RWPE2 (cell line): ENCODE data around the gene RXFP2.
A peak's percentile ranks its signal among the peaks of the same experiment; 100 is the strongest.

Source experiments
- ATAC-seq: fragments of 200-7000 bp; cut with Tn5 transposase; 3 replicates; pipeline ENCODE4 v1.9.1; 2021; ENCODE audit warnings: low read depth
- DNase-seq: peaks from one replicate; pipeline ENCODE4 v3.0.0-alpha.2; 2020; ENCODE audit warnings: low spot score
- H3K27ac ChIP-seq: fragments of 450-650 bp; 2 replicates; pipeline ENCODE4 v1.5.1; 2017; ENCODE audit warnings: mild to moderate bottlenecking; ENCODE audit not compliant: poor library complexity, severe bottlenecking
- H3K27me3 ChIP-seq: fragments of 250-450 bp; sonication (Bioruptor Pico); 2 replicates; pipeline ENCODE4 v1.5.1; 2021; ENCODE audit warnings: mild to moderate bottlenecking, moderate library complexity; ENCODE audit not compliant: insufficient read depth, poor library complexity, severe bottlenecking
- H3K36me3 ChIP-seq: fragments of 250-450 bp; sonication (Bioruptor Pico); 2 replicates; pipeline ENCODE4 v1.5.1; 2020; ENCODE audit warnings: low read depth, mild to moderate bottlenecking, moderate library complexity
- H3K4me1 ChIP-seq: fragments of 250-450 bp; sonication (Bioruptor Pico); 2 replicates; pipeline ENCODE4 v1.5.1; 2021; ENCODE audit warnings: mild to moderate bottlenecking, moderate library complexity; ENCODE audit not compliant: insufficient read depth, poor library complexity, severe bottlenecking
- H3K4me3 ChIP-seq: fragments of 250-450 bp; sonication (Bioruptor Pico); 2 replicates; pipeline ENCODE4 v1.5.1; 2021; ENCODE audit warnings: mild to moderate bottlenecking, moderate library complexity; ENCODE audit not compliant: severe bottlenecking
- H3K9me3 ChIP-seq: fragments of 250-450 bp; sonication (Bioruptor Pico); 2 replicates; pipeline ENCODE4 v1.5.1; 2021; ENCODE audit warnings: mild to moderate bottlenecking, moderate library complexity; ENCODE audit not compliant: severe bottlenecking
- CTCF ChIP-seq: fragments of 450-650 bp; IDR thresholded peaks from one replicate; pipeline ENCODE4 v1.5.1; 2017; ENCODE audit warnings: mild to moderate bottlenecking, moderate library complexity; ENCODE audit not compliant: poor library complexity, severe bottlenecking

RXFP2 gene

GRCh38 chr13:31846182-31846938, 107.0 kb downstream of the RXFP2 start:
- peaks cover 2% of the 10 kb centered on the region for H3K27me3 ChIP-seq
- ATAC-seq (peak; percentile 94), DNase-seq (peak; percentile 76)
- peak overlapping the region; percentile 51 for H3K4me3 ChIP-seq
- H3K27ac ChIP-seq, result no peak overlapping the region
- TF ChIP-seq CTCF, result no peak
- H3K4me1 ChIP-seq, result no peaks in the 10 kb centered on the region
- H3K36me3 ChIP-seq, result no peaks in the 10 kb centered on the region
- no peaks in the 10 kb centered on the region for H3K9me3 ChIP-seq

DNA sequence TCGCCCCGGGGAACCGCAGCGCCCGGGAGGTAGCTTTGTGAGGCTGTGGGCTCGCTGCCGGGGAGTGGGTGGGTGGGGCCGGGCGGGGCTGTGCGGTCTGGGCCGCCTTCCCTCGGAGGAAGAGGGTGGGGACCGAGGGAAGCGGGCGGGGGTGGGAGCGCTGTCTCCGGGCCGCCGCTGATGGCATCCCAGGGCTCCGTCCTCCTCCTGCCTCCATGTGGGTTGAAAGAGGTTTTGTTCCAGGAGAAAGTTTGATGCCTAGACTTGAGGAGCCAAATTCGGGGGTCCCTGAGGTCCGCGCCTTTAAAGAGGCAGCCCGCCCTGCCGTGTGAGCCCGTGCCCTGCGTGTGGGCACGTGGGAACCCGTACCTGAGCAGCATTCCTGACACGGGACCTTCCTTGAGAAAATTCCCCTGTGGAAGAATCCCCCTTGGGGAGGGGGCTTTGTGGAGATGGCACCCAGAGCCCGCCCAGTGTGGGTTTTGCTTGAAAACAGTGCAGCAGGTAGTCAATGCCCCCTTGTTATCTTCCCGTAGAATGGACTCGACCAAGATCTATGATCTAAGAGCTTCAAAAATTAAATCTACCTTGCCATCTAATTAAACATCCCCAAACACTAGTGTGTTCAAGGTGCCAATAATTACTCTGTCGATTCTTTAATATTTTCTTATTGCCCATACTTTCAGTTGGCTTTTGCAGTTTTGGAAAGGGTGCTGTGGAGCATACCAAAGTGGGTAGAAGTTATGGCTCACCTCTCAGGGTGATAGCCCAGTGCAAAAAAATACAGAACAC, 107.8 kb downstream of the RXFP2 start:
- no peaks in the 10 kb centered on the region for H3K4me1 ChIP-seq
- peak overlapping the region; percentile 51 for H3K4me3 ChIP-seq
- H3K36me3 ChIP-seq, result no peaks in the 10 kb centered on the region
- DNase-seq, result no peak
- ATAC-seq, result peak; percentile 36
- peaks cover 2% of the 10 kb centered on the region for H3K27me3 ChIP-seq
- no peak overlapping the region for H3K27ac ChIP-seq
- no peak for TF ChIP-seq CTCF
- H3K9me3 ChIP-seq, result no peaks in the 10 kb centered on the region

GRCh38 chr13:31848621-31849020, 109.3 kb downstream of the RXFP2 start:
- no peaks in the 10 kb centered on the region for H3K4me1 ChIP-seq
- peaks cover 2% of the 10 kb centered on the region for H3K27me3 ChIP-seq
- H3K4me3 ChIP-seq, result no peak overlapping the region
- TF ChIP-seq CTCF, result no peak
- no peaks in the 10 kb centered on the region for H3K36me3 ChIP-seq
- DNase-seq (no peak), ATAC-seq (no peak)
- H3K27ac ChIP-seq, result no peak overlapping the region
- no peaks in the 10 kb centered on the region for H3K9me3 ChIP-seq

DNA sequence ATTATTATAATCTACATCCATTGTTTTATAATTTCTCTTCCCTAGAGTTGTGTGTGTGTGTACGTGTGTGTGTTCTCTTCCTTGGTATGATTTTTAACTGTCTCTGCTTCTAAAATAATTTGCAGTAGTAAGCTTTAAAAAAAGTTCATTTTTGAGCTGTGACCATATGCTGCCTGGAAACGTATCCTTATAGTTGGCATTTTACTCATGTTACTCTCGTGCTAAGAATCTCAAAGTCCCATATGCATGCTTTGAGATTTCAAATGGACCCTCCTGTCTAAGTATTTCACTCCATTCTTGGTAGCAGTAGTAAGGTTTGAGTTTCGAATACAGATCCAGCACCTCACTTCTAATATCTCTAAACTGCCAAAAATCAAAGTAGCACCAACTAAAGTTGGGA, 109.9 kb downstream of the RXFP2 start:
- no peak overlapping the region for H3K4me3 ChIP-seq
- H3K27me3 ChIP-seq, result peaks cover 2% of the 10 kb centered on the region
- ATAC-seq (no peak), DNase-seq (no peak)
- H3K9me3 ChIP-seq, result no peaks in the 10 kb centered on the region
- no peak for TF ChIP-seq CTCF
- no peak overlapping the region for H3K27ac ChIP-seq
- no peaks in the 10 kb centered on the region for H3K36me3 ChIP-seq
- no peaks in the 10 kb centered on the region for H3K4me1 ChIP-seq

DNA sequence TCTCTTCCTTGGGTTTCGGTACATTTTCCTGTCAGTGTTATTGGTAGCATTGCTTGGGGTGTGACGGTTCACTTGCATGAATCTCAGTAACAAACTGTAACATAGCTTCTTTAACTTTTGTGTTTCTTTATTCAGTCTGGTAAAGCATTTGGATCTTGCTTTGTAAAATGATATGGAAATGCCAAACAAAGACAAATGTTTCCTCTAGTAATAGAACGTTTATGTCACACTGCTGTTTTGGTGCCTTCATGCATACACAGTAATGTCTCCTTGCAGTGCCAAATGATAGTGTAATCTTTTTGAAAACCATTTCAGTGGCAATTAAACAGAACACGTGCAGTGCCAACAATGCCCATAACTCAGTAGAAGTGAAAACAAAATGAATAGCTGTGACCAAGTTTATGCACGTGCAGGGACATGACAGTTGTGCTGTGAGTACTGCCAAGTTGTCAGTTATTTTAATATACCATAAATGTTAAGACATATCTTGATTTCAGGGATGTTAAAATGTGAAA, 110.8 kb downstream of the RXFP2 start:
- Histone ChIP-seq H3K4me3 (no peak overlapping the region), H3K27ac (no peak overlapping the region), H3K4me1 (no peaks in the 10 kb centered on the region), H3K27me3 (peaks cover 2% of the 10 kb centered on the region), H3K36me3 (no peaks in the 10 kb centered on the region), H3K9me3 (no peaks in the 10 kb centered on the region)
- no peak for DNase-seq
- no peak for ATAC-seq
- no peak for TF ChIP-seq CTCF
